ENCODE data around the gene PPP1R37.

Gene PPP1R37

DNA sequence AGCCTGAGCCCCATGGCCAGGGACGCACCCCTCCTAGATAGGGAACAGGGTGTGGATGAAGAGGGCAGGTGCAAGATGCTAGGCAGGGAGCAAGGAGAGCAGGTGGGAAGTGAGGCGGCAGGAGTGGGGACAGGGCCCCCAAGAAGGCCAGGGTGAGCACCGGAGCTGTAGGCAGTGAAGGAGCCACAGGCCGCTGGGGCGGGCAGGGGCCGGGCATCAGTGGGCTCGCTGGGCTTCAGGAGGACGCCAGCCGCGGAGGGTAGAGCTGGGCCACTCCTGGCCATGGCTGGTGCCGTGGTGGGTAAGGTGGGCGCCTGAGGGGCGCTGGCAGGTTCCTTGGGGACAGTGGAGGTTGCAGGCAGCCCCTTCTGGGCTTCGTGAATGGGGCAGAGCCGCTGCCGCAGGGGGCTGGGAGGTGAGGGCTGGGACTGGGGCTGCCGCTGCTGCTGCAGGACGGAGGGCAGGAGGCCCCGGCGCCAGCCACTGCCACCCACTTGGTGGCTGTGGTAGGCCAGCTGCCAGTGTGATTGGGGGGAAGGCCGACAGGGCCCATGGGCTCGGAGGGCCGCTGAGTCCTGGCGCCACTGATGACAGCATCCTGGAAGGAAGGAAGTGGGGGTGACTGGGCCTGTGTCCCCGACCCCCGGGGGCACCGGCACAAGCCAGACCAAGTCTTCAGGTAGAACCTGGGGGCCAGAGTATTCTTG lies 65.7 kb downstream of the PPP1R37 start:
- no peak for DNase-seq

DNA sequence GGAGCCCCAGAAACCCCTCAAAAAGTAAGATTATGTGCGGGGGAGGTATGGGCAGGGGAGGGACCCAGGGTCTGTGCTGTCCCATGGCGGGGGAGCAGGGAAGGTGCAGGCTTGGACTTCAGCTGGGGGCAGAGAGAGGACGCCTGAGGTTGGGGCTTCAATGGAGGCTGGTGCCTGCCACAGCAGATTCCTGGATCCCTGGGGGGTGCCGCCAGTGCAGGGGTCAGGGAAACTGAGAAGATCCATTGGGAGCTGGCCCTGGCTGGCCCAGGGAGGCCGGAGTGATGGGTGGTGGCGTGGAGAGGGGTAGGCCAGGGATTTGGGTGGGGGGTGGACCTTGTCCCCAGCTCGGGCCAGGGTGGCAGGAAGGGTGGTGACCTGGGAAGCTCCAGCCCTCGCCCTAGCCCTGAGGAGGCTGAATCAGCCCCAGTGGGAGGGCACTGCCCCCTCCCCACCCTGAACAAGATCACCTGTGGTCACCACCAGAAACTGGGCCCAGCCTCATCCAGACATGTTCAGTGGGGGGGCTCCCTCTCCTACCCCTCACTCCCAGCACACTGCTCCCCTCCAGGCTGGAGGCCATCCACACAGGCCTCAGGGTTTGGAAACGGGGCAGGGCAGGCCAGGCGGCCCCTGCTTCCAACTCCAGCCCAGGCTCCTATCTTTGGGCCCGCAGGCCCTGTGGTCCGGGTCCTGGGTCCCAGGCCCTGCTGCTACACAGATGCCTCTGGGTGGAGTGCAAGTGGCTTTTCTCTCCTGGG lies 66.4 kb downstream of the PPP1R37 start:
- DNase-seq = no peak

DNA sequence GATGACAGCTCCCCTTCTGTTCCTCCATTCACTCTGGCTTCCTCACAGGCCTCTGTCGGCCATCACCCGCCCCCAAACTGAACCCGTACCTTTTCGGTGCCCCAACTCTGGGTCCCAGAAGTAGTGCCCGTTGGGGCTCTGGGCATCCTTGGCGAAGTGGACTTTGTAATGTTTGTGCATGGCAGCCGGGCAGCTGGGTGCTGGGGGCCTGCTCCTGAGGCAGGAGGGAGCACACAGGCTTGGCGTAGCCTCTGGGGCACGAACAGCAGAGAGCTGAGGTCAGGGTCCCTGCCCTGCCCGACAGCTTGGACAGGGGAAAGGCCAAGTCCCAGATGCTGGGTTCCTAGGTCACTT lies 67.0 kb downstream of the PPP1R37 start:
- DNase-seq = no peak

DNA sequence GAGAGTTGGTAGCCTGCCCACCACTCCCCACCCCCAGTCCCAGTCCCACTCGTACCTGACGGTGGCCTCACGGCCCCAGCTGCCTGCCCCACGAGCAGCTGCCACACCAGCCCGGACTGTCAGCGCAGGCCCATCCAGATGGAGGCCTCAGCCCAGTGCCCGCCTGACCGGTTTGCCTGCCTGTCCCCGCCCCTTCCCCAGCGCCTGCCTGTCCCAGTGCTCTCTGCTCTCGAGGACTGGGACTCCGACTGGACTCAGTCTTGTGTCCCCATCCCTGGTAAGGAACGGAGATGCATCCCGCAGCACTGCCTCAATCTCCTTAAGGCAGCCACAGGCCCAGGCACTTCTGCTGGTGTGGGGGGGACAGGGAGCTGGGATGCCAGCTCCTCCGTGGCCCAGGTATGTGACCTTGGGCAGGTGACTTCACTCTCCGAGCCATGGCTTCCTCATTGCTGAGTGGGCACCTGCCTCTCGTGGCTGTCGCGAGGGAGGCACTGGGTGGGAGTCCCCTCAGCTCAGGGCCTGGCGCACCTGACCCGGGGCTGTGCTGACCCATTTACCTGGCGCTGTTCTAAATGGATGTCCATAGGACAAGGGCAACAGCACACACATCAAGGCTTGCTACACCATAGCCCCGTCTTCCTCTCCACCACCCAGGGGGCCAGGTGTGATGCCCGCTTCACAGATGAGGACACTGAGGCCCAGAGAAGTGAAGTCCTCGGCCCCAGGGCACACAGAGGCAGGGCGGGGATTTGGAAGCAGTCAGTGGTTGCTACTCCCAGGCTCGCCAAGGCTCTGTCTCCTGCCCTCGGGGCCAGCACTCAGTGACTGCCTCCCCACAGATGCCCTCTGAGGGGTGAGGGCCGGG lies 68.1 kb downstream of the PPP1R37 start, which contains the start of gene NKPD1:
NKPD1 (minus strand) TSS at position 113 of the 868 bp plus-strand sequence. CDS start 832 bp downstream, outside the sequence.
- peak; percentile 92 for DNase-seq

DNA sequence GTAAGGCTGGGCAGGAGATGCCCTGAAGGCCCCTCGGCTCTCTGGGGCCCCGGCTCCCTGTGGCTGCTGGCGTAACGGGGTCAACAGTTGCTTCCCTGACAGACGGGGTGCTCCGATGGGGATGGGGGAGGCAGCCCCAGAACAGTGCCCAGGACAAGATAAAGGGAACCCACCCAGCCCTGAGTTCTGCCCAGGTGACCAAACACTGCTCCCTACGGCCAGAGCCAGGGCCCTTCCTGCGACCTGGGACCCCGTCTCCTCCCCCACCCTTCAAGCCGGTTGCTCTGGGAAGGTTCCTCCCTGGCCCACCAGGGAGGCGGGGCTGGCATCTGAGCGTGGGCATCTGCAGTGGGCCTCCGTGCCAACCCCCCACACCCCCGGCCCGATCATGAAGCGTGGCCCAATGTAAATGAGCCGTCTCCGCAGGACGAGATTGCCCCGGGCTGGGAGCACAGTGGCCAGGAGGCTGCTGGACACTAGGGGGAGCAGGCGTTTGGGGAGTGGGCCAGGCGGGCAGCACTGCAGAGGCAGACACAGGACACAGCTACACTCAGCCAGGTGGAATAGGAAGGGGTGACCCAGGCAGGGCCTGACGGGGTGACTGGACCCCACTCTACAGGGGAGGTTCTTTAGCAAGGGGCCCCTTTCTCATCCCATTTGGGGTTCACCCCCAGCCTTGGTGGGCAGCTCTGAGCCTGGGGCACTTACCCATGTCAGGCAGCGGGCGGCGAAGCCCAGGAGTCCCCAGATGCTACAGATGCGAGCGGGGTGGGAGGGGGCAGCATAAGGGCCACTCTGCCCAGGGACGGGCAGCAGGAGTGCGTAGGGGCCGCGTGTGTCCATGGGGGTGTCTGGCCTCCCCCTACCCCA lies 69.0 kb downstream of the PPP1R37 start:
- peak; percentile 87 for DNase-seq

DNA sequence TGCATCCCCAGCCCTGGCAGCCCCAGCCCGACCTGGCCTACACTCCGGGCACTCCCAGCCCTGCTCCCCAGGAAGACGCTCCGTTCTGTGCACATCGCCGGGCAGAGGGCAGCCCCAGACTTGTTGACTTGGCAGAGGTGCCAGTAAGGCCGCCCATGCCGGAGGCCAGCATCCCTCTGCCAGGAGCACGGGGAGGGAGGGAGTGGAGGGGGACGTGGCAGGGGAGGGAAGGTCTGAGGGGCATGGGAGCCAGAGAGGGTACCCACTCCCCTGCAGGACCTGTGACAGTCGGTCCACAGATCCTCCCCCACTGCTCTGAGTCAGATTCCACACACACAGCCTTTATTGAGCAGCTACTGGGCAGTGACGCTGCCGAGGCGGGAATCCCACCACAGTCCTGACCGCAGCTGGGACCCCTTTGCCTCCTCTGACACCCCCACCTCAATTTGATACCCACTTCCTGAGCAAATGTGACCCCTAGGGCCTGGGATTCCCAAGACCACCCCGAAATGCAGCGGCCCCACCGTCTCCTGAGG lies 69.7 kb downstream of the PPP1R37 start:
- no peak for DNase-seq

DNA sequence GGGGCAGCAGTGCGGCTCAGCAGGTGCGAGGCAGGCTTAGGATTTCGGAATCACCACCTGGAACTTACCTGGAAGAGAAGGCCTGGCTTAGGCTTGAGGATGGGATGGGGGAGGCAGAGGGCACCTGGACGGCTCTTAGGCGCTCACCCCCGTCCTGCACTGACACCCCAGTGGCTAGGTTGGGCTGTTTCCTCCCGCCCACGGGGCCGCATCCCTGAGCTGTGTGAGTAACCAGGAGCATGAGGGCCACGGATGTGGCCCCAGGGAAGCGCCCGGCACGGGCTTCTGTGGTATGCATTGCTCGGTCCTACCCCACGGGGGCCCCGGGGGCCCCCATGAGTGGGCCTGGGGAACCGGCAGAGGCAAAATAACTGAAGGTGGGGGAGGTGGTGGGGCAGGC lies 70.2 kb downstream of the PPP1R37 start:
- DNase-seq = no peak

DNA sequence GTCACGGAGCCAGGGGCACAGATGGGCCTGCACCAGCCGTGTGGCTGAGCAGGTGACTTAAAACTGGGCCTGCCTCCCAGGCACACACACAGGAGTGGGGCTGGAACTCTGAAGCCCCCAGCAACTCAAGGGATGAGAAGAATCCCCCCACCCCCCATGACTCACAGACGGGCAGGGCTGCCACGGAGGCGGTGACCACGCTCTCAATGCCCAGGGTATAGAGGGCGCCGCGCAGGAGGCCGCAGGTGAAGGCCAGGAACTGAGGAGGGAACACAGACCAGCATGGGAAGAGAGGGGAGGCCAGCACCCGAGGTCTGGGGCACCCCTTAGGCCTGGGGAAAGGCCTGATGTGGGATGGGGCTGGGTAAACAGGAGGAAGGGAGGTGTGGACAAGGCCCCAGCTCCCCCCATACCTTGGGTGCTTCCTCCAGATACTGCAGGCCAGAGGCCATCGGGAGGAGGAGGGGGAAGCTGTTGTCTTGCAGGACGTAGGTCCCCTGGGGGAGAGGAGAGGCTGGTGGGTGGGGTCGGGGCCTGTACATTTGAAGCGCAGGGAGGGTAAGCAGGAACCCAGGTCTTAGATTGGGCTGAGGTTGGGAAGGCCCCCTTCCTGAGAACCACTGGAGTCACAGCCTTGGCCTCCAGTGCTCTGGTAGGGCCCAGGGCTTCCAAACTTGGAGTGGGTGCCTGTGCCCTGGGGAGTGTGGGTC lies 70.9 kb downstream of the PPP1R37 start:
- DNase-seq = no peak

DNA sequence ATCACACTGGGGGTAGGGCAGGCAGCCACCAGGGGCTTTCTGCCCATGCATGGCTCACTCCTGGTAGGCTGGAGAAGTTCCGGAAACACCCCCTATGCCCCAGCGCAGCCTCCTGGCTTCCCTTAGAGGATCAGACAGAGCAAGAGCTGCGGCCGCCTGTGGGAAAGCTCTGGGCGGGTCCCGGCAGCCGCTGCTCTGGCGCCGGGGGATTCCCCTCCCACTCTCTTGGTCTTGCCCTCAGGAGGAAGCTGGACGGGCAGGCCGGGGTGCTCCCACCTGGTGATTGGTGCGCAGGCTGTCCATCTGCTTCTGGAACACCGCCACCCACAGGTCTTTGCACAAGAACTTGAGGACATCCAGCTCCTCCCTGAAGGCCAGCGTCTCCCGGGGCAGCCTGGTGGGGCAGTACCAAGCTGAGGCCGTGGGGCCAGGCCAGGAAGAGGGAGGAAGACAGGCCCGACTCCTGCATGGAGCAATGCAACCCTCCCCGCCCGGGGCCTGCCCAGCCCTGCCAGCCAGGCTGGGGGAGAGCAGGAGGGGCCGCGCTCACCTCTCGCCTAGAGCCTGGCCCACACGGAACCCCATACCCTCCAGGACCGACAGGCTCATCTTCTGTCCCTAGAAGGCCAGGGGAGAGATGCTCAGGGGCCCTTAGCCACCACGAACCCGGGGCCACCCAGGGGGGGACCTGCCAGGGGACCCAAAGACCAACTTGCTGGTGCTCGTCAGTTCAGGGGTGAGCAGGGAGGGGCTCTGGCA lies 71.8 kb downstream of the PPP1R37 start:
- peak; percentile 98 for DNase-seq

DNA sequence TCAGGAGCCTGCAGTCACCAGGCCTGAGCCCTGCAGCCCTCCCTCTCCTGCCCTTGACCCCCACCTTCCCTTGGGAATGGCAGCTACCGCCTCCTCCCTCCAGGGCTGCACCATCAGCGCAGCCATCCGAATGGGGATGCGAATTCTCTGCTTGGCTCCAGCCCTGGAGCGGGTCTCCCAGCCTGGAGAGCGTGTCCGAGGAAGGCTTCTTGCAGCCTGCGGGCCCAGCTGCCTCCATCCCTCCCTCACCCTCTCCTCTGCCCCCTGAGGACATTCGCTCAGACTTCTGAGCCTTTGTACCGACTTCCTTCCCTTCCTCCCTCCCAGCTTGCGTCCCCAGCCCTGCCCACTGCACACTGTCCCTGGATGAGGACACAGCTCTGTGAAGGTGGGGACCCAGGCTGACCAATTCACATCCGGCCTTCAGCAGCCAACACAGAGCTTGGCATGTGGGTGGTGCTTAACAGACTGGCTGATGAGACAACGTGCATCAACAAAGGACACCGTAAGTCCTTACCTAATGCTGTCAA lies 73.8 kb downstream of the PPP1R37 start:
- DNase-seq = no peak

DNA sequence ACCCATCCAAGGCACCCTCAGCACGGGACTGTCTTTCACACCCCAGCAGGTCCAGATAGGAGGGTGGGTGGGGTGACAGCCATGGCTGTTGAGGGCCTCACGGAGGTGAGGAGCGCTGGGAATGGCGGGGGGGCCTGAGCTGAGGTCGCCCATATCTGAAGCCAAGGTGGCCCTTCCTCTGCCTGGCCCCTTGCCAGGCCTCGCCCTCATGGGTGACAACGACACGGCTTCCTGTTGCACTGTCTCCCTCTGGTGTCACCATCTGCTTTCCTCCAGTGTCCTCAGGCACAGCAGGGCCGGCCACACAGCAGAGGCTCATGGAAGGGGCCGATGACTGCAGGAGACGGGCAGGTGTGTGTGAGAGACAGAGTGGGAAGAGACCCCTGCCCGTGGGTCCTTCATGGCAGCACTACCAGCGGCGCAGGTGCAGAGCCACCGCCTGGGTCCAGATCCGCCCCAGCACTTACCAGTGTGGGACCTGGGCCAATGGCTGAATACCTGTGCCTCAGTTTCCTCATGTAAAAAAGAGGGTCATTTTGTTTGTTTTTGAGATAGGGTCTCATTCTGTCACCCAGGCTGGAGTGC lies 75.9 kb downstream of the PPP1R37 start:
- DNase-seq = peak; percentile 46

DNA sequence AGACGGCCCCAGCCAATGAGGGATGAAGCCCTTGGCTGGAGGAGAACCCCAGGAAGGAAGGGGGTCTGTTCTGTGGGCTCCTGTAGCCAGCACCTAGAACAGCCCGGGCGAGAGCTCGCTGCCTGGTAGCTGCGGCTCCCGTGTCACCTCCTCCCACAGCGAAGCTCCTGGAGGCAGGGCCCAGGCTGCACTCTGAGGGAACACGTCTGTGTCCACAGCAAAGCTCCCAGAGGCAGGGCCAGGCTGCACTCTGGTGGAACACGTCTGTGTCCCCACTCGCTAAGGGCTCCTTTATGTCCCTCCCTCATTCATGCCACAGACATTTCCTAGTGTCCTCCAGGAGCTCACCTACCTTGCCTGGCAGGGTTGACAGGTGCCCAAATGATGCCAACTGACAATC lies 76.6 kb downstream of the PPP1R37 start:
- peak; percentile 42 for DNase-seq

DNA sequence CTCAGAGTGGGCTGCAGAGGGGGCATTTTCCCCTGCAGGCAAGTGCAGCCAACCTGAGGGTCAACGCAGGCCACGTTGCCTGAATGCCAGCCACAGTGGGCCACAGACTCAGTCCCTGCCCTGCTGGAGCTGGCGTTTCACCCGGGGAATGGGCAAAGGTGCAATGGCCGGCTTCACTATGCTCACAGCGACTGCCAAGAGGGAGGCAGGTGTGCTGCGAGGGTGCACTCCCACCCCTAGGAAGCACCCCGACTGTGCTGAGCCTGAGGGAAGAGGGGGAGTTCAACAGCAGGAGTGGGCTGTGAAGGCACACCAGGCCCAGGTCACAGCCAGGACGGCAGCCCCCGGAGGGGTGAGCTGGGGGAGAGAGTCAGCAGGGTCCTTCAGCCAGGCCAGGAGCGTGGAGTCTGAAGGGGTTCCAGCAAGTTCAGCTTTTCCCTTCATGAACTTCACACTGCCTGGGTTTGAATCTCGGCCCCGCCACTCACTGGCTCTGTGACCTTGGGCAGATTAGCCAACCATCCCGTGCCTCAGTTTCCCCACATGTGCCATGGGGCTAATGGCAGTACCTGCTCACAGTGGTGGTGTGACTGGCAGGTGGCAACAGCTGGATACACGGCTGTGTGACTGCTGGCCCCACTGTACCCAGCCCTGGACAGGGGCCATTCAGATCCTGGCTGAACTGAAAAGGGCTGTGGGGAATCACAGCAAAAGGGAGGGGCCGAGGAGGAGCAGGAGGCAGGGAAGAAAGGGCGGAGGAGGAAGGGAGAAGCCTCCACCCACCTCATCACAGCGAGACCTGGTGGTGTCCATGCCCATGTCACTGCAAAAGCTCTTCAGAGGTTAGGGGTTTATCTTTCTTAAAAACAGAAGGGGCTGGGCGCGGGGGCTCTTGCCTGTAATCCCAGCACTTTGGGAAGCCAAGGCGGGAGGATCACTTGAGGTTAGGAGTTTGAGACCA lies 77.4 kb downstream of the PPP1R37 start:
- DNase-seq = peak; percentile 52

DNA sequence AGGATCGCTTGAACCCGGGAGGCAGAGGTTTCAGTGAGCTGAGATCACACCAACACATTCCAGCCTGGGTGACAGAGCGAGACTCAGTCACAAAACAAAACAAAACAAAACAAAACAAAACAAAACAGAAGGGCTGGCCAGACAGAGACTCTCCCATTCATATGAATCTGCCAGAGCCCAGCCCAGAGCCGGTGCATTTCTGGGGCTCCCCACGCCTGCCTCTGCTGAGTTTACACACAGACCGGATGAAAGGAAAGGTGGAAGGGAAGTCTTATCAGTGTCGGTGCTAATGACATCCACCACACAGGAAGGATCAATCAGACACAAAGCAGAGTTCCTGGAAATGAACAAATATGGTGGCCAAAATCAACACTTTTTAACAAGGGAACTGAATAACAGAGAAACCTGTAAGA lies 78.2 kb downstream of the PPP1R37 start:
- DNase-seq = no peak

DNA sequence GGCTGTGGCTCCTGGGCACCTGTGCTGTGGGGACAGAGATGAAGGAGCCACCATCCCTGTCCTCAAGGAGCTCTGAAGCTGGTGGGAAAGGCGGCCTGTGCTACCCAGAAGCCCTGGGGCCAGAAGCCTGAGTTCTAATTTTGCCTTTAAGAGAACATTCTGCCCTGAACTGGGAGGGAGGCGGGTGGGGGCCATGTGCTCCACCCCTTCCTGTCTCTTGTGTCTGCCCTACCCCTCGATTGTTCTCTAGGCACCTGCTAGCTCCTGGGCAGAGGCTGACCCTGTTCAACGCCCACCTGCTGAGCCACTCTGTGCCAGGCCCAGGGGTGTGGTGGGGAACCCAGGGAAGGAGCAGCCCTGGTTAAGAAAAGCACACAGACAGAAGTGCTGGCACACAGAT lies 79.2 kb downstream of the PPP1R37 start:
- DNase-seq = no peak

DNA sequence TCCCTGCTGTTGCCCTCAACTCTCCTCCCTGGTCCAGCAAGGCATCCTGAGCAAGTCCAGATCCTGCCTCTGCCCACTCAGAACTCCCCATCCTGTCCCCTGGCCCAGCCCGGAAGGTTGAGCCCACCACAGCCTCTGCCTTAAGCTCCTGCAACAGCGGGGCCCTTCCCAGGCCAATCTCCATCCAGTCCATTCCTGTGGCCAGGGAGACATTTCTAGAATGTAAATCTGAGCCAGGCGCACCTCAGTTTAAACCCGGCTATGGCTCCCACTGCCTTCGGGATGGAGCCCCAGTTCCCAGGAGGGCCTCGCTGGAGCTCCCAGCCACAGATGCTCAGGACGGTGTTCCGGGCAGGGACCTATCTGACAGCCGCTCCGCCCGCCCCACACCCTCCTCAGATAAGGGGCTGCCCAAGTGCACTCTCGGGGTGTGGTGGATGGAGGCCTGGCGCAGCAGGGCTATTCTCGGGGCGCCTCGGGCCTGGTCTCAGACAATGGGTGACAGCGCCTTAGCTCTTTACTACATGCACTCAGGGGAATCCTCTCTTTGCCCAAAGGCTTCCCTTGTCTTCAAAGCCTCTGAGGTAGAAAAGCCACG lies 79.7 kb downstream of the PPP1R37 start:
- DNase-seq = peak; percentile 47

DNA sequence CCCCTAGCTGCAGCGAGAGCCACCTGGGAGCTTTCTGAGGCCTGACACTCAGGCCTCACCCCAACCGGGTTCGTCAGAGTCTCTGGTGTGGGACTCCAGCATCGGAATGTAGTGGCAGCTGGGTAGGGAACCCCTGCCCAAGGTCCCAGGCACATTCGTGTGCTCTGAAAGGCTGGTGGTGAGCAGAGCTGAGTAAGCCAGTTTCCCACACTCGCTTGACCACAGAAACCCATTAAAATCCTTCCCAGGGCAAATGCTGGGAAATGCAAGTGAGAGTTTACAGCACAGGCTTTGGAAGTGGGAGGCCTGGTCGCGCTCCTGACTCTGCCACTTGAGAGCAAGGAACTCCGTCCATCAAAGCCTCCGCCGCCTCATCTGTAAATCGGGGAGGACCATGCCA lies 80.8 kb downstream of the PPP1R37 start:
- DNase-seq = peak; percentile 88
